GM23248 (cell line): ENCODE measurements around the gene HSF4. TPM values are rescaled to one million over a fixed set of nuclear protein-coding genes. Genes with fewer than 3 reads are reported as not detected.

Experiments used
- DNase-seq: peaks from one replicate; pipeline ENCODE4 v3.0.0-alpha.2; 2015
- H2AFZ ChIP-seq: fragments of 200-600 bp; sonication (generic); 2 replicates; pipeline ENCODE4 v1.6.1; 2016; ENCODE audit warnings: antibody characterized with exemption
- H3F3A ChIP-seq: fragments of 200-600 bp; sonication (generic); 2 replicates; pipeline ENCODE4 v1.6.1; 2016; ENCODE audit warnings: mild to moderate bottlenecking, antibody characterized with exemption, mixed run types; ENCODE audit not compliant: insufficient read depth
- H3K27ac ChIP-seq: fragments of 200-600 bp; sonication (generic); 2 replicates; pipeline ENCODE4 v1.5.1; 2016; ENCODE audit warnings: mild to moderate bottlenecking
- H3K27me3 ChIP-seq: fragments of 200-600 bp; sonication (generic); replicated peaks from 2 replicates; pipeline ENCODE4 v1.6.1; 2016; ENCODE audit warnings: mild to moderate bottlenecking; ENCODE audit not compliant: insufficient read depth
- H3K36me3 ChIP-seq: fragments of 200-600 bp; sonication (generic); 2 replicates; pipeline ENCODE4 v1.6.1; 2016; ENCODE audit warnings: low read depth, mild to moderate bottlenecking
- H3K4me1 ChIP-seq: fragments of 200-600 bp; sonication (generic); 2 replicates; pipeline ENCODE4 v1.6.1; 2016; ENCODE audit warnings: mild to moderate bottlenecking; ENCODE audit not compliant: insufficient read depth
- H3K4me2 ChIP-seq: fragments of 200-600 bp; sonication (generic); one replicate; pipeline ENCODE4 v1.6.1; 2016; ENCODE audit warnings: mild to moderate bottlenecking; ENCODE audit not compliant: unreplicated experiment
- H3K4me3 ChIP-seq: fragments of 200-600 bp; sonication (generic); 2 replicates; pipeline ENCODE4 v1.5.1; 2016; ENCODE audit warnings: mild to moderate bottlenecking
- H3K79me2 ChIP-seq: fragments of 200-600 bp; sonication (generic); 2 replicates; pipeline ENCODE4 v1.6.1; 2016; ENCODE audit warnings: mild to moderate bottlenecking; ENCODE audit not compliant: insufficient read depth
- H3K9ac ChIP-seq: fragments of 200-600 bp; sonication (generic); 2 replicates; pipeline ENCODE4 v1.6.1; 2016; ENCODE audit warnings: mild to moderate bottlenecking
- H3K9me2 ChIP-seq: fragments of 200-600 bp; sonication (generic); 2 replicates; pipeline ENCODE4 v1.6.1; 2016; ENCODE audit warnings: mixed run types, mild to moderate bottlenecking, moderate library complexity; ENCODE audit not compliant: insufficient read depth
- H3K9me3 ChIP-seq: fragments of 200-600 bp; sonication (generic); one replicate; pipeline ENCODE4 v1.6.1; 2017; ENCODE audit warnings: low read depth
- H4K20me1 ChIP-seq: fragments of 200-600 bp; sonication (generic); 2 replicates; pipeline ENCODE4 v1.6.0; 2016; ENCODE audit not compliant: insufficient read depth
- EZH2 ChIP-seq: fragments of 200-600 bp; sonication (generic); IDR thresholded peaks from 2 replicates; pipeline ENCODE4 v1.6.1; 2018; ENCODE audit warnings: antibody characterized with exemption, mild to moderate bottlenecking; ENCODE audit not compliant: insufficient read depth, poor library complexity, severe bottlenecking
- EZH2phosphoT487 ChIP-seq: fragments of 200-600 bp; sonication (generic); IDR thresholded peaks from 2 replicates; pipeline ENCODE4 v1.6.1; 2018; ENCODE audit warnings: antibody characterized with exemption, moderate library complexity, mild to moderate bottlenecking, low read depth; ENCODE audit not compliant: insufficient read depth
- WGBS, 2 experiments: methylation state at CpG; one replicate each; pipeline ENCODE4 v1.1.6; 2015 to 2017; ENCODE audit warnings: low lambda C conversion rate in 2 of 2, low coverage in 1 of 2; ENCODE audit errors: missing lambda C conversion rate in 2 of 2; 5-methylcytosine and 5-hydroxymethylcytosine counted together
- in situ Hi-C: fragments of 300-500 bp; cut with MboI; formaldehyde crosslinking; loops from 2 replicates; pipeline ENCODE4 v1.15.0; 2020
- polyA plus RNA-seq: library from polyadenylated mRNA; unstranded; fragments of >200 nt; fragmentation: Nextera tagmentation; extraction: Ambion mirVana; gene quantifications from 2 replicates; pipeline ENCODE4 v1.2.1, GENCODE V29; 2016
- total RNA-seq: library from RNA; depleted of rRNA; stranded (reverse); fragments of >200 nt; shearing (Covaris generic); gene quantifications from 2 replicates; pipeline ENCODE4 v1.2.3, GENCODE V29; 2014

The HSF4 gene
- total and polyA plus RNA-seq, 2 experiments from 2014 or later, result 3.0 to 10.8 TPM

DNA sequence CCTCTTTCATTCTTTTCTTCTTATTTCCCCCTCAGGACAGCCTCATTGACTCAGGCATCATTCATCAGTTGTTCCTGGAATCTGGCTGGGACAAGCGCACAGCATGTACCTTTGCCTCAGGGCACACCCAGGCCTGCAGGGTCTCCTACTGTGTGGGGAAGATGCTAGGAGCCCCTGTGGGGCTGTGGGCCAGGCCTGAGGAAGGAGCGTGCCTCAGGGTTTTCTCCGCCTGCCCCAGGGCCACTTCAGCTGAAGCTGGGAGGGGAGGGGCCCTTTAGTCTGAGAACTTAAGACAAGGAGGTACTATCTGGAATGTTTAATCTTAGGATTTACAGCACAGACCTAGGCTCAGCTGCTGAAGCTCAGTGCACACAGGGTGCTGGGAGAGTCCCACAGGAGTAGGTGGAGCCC is 42.3 kb downstream of the HSF4 start:
- Histone ChIP-seq H3F3A (no peaks in the 10 kb centered on the region), H3K4me2 (no peak overlapping the region), H3K79me2 (no peaks in the 10 kb centered on the region), H2AFZ (no peak overlapping the region), H3K4me3 (no peak overlapping the region), H3K36me3 (no peaks in the 10 kb centered on the region), H3K27me3 (no peaks in the 10 kb centered on the region), H3K9me2 (no peaks in the 10 kb centered on the region), H4K20me1 (no peaks in the 10 kb centered on the region), H3K4me1 (peaks cover 12% of the 10 kb centered on the region), H3K9ac (no peak overlapping the region), H3K9me3 (no peaks in the 10 kb centered on the region), H3K27ac (no peak overlapping the region)
- in situ Hi-C loops, result no loop called here
- TF ChIP-seq EZH2, result no peak
- DNase-seq, result no peak
- WGBS, 2 experiments, result 91 to 95% methylated on average over 3 of the region's 3 CpGs

- 75 to 76% methylated on average over 21 of the region's 21 CpGs for WGBS, 2 experiments
- in situ Hi-C loops, result no loop called here
- Histone ChIP-seq H3K4me3 (no peak overlapping the region), H3K27ac (no peak overlapping the region), H2AFZ (no peak overlapping the region), H3K9me2 (no peaks in the 10 kb centered on the region), H3F3A (no peaks in the 10 kb centered on the region), H3K9ac (no peak overlapping the region), H4K20me1 (no peaks in the 10 kb centered on the region), H3K27me3 (no peaks in the 10 kb centered on the region), H3K79me2 (no peaks in the 10 kb centered on the region), H3K4me1 (peaks cover 12% of the 10 kb centered on the region), H3K9me3 (no peaks in the 10 kb centered on the region), H3K4me2 (no peak overlapping the region), H3K36me3 (no peaks in the 10 kb centered on the region)
- peak; percentile 83 for DNase-seq
- TF ChIP-seq EZH2phosphoT487, result no peak
- TF ChIP-seq EZH2, result no peak
Measured at GRCh38 chr16:67207249-67208091, 42.9 kb downstream of the HSF4 start.

GRCh38 chr16:67208154-67208896 is 43.8 kb downstream of the HSF4 start:
- 95 to 98% methylated on average over 8 to 11 of the region's 11 CpGs for WGBS, 2 experiments
- H2AFZ ChIP-seq, result no peak overlapping the region
- no peaks in the 10 kb centered on the region for H4K20me1 ChIP-seq
- H3K9me2 ChIP-seq, result no peaks in the 10 kb centered on the region
- no peaks in the 10 kb centered on the region for H3K9me3 ChIP-seq
- DNase-seq, result no peak
- no peaks in the 10 kb centered on the region for H3K79me2 ChIP-seq
- no peaks in the 10 kb centered on the region for H3K27me3 ChIP-seq
- no peak overlapping the region for H3K4me3 ChIP-seq
- in situ Hi-C loops, result no loop called here
- H3K36me3 ChIP-seq, result no peaks in the 10 kb centered on the region
- no peak overlapping the region for H3K9ac ChIP-seq
- no peak overlapping the region for H3K4me2 ChIP-seq
- H3K27ac ChIP-seq, result no peak overlapping the region
- H3K4me1 ChIP-seq, result peaks cover 12% of the 10 kb centered on the region
- TF ChIP-seq EZH2, result no peak
- H3F3A ChIP-seq, result no peaks in the 10 kb centered on the region

DNA sequence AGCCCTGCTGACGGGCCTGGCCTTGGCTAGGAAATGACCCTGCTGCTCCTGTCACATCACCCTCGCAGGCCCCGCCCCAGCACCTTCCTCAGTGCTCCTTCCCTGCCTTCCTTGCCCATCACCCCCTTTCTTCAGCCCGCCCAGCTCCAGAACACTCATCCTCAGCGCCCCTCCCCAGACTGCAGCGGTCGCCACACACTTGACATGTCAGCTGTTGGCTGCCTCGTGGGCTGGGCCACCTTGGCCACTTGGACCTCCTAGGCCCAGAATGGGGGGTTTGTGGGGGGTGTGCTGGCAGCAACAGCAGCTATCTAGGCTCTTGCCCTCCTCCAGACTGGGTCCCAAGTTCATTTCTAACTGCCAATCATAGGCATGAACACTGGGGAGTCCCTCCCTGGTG is 45.0 kb downstream of the HSF4 start:
- H3K4me2 ChIP-seq, result no peak overlapping the region
- no peaks in the 10 kb centered on the region for H3K79me2 ChIP-seq
- H3K9ac ChIP-seq, result no peak overlapping the region
- no peaks in the 10 kb centered on the region for H4K20me1 ChIP-seq
- no peaks in the 10 kb centered on the region for H3K36me3 ChIP-seq
- no peak for TF ChIP-seq EZH2phosphoT487
- in situ Hi-C loops, result no loop called here
- no peak for DNase-seq
- peaks cover 12% of the 10 kb centered on the region for H3K4me1 ChIP-seq
- no peaks in the 10 kb centered on the region for H3K9me3 ChIP-seq
- WGBS, 2 experiments, result 89 to 91% methylated on average over 7 to 8 of the region's 8 CpGs
- H3K4me3 ChIP-seq, result no peak overlapping the region
- H3F3A ChIP-seq, result no peaks in the 10 kb centered on the region
- no peaks in the 10 kb centered on the region for H3K9me2 ChIP-seq
- H2AFZ ChIP-seq, result no peak overlapping the region
- no peaks in the 10 kb centered on the region for H3K27me3 ChIP-seq
- no peak overlapping the region for H3K27ac ChIP-seq
